HG03039 (cell line): ENCODE measurements around the gene ADNP2.

Experiments
- ATAC-seq: cut with Tn5 transposase; IDR thresholded peaks from one replicate; pipeline ENCODE4 v1.9.1; 2021; ENCODE audit warnings: mild to moderate bottlenecking, moderate library complexity; ENCODE audit not compliant: unreplicated experiment

ADNP2 gene

GRCh38 chr18:80108739-80109675 is at the start of gene ADNP2:
ADNP2 (plus strand) TSS chr18:80109262; CDS start chr18:80117543, 8,281 bp downstream.
- peak; percentile 67 for ATAC-seq

- no peak for ATAC-seq
Measured at GRCh38 chr18:80059945-80060344, 49.1 kb upstream of the ADNP2 start.

DNA sequence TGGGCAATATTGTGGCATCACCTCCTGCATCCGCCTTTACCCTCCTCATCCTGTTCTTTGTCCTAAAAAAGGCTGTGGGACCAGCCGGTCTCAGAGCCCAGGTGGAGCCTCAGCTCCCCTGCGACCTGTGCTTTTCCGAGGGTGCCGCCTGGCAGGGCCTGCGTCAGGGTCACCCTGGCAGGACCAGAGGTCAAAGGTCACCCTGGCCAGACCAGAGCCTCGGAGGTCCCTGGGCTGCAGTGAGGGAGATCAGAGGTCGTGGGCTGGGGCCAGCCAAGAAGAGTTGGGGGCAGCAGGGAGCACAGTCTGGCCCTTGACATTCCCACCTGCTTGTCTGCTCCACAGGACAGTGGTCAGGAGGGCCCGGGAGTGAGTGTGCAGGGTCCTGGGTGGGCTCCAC is 43.4 kb upstream of the ADNP2 start:
- ATAC-seq = no peak

DNA sequence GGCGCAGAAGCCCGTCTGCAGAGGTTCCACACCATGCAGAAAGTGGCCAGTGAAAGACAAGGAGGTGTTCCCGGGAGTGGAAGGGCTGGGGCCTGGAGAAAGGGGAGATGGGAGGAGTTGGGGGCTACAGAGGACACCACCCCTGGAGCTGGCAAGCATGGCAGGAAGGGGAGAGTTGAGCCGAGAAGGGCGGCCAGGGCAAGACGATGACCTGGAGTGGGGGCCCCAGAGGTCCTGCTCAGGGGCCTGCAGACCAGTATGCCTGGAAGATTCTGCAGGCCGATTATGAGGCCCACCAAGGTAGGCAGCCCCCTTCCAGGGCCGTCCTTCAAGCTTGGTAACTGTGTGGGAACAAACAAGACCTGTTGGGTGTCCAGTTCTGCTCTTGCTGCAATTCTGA is 41.7 kb upstream of the ADNP2 start:
- no peak for ATAC-seq

GRCh38 chr18:80067897-80068296 is 41.2 kb upstream of the ADNP2 start:
- no peak for ATAC-seq

GRCh38 chr18:80068571-80069272 is 40.3 kb upstream of the ADNP2 start:
- no peak for ATAC-seq

DNA sequence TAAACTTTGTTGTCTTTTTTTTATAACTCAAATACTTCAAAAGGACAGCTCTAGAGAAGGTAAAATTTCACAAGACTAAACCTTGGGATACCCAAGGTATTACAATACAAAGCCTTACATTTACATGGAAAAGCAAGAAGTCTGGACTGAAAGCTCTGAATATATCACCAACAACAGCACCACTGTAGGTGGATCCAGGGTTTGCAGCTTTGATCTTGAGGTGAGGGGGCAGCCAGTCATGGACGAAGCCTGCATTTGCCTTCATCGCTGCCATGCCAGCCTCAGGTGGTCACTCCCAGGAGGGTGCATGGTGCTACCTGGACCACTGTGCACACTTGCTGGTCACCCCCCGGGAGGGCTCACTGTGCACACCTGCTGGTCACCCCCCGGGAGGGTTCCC is 38.2 kb upstream of the ADNP2 start:
- no peak for ATAC-seq

DNA sequence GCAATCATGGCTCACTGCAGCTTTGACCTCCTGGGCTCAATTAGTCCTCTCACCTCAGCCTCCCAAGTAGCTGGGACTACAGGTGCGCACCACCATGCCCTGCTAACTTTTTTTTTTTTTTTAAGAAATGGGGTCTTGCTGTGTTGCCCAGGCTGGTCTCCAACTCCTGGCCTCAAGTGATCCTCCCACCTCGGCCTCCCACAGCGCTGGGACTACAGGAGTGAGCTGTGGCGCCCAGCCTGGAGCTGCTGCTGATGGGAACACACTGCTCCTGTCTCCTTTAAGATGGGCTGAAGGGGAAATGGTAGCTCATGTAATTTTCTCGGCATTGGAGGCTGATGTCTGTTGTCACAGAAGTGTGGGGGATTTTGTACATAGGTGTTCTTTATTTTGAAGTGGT is 34.9 kb upstream of the ADNP2 start:
- no peak for ATAC-seq

DNA sequence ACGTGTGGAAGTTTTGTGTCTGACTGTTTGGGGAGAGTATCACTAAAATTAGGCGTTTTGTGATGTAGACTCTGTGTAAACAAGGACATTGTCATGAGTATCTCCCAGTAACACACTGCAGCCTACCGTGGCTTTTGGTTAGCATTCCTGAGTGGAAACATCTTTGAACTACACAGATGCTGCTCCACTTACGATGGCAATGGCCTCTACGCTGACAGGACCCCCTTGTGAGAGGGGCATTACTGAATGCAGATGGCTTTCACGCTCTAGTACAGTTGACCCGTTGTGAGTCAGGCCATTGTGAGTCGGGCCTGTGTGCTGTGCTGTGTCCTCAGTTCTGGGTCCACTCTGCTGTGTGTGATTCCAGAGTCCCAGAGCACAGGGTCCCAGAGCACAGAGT is 34.4 kb upstream of the ADNP2 start:
- ATAC-seq = no peak

- ATAC-seq = no peak
Measured at GRCh38 chr18:80075940-80076339, 33.1 kb upstream of the ADNP2 start.

DNA sequence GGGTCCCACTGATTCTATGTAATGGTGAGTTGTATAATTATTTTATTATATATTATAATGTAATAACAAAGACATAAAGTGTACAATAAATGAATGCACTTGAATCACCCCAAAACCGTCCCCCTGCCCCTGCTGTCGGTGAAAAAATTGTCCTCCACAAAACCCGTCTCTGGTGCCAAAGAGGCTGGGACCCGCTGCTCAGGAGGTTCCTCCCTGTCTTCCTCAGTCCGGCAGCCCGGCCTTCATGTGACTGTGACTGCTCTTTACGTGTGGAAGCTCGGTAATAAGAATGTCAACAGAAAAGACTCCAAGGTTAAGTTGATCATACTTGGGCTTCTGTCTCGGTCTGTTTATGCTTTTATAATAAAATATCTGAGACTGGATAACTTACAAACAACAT is 32.7 kb upstream of the ADNP2 start:
- ATAC-seq = no peak

DNA sequence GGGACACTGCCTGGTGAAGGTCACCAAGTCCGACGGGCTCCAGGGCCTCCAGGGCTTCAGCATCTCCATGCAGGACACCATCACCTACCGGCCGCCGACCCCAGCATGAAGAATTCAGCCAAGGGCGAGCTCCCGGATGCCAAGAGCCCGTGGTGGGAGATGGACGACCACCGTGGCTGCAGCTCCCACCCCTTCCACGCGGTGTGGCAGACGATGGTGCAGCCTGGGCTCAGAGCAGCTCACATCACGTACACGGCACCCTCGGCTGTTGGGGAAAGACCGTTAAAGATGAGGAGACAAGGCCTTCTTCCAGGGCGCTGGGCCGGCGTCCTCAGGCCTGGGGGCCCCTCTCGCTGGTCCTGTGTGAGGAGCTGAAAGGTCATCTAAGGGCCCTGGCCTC is 31.2 kb upstream of the ADNP2 start:
- no peak for ATAC-seq

GRCh38 chr18:80086281-80086680 is 22.8 kb upstream of the ADNP2 start:
- ATAC-seq = no peak

- no peak for ATAC-seq
Measured at GRCh38 chr18:80088036-80088435, 21.0 kb upstream of the ADNP2 start.

DNA sequence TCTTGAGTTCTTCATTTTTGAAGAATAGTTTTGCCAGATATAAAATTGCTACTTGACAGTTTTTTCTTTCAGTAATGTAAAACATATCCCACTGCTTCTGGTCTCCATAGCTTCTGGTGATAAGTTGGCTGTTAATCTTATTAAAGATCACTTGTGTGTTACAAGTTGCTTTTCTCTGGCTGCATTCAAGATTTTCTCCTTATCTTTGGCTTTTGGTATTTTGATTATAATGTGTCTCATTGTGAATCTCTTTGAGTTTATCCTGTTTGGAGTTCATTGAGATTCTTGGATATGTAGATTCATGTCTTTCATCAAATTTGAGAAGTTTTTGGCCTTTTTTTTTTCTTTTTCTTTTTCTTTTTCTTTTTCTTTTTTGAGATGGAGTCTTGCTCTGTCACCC is 20.2 kb upstream of the ADNP2 start:
- ATAC-seq = no peak

DNA sequence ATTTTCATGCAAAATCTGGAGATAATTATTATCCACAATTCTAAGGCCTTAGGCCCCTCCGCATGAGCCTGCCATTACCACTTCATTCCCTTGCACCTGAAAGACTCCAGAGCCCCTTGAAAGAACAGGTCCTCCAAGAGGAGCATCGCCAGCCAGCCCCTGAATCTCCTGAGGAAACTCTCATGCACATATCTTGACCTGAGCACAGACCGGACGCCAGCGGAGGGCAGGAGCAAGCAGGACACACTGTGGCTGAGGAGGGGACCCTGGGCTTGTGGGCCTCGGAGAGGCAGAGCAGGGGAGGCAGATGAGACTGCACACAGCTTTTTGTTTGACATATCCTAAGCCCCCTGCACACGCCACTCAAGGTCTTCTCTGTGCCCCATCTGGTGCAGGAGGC is 13.6 kb upstream of the ADNP2 start:
- no peak for ATAC-seq

DNA sequence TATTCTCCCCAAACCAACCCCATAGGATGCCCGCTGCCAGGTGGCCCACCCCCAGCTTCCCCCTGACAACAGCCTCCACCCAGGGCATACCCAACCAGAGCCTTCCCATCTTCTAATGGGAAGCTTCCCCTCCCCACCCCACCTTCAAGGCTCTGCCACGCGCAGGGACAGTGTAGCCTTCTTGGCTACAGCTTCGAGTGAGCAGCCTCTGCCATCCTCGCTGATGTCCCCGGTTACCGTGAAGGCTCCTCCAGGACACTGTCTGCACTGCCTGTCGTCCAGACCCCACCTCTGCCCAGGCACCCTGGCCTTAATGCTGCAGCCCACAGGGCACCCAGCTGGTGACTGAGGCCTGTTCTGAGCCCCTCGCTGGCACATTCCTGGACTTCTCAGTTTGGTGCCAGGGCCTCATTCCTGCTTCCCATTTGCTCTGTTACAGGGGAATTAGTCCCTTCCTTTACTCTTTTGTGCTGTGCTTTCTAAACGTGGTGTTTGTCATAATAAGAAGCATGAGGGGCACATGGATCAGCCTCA is 13.0 kb upstream of the ADNP2 start:
- no peak for ATAC-seq

DNA sequence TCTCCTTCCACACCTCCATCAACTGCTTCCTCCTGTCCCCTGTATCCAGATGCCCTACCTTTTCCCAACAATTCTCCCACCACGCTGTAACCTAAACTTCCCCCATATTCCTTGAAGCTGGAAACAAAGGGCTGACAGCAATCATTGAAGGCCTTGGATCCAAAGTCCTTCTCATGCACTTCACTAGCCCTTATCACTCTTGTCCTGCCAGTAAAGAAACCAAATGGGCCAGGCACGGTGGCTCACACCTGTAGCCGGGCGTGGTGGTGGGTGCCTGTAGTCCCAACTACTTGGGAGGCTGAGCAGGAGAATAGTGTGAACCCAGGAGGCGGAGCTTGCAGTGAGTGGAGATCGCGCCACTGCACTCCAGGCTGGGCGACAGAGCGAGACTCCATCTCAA is 11.9 kb upstream of the ADNP2 start:
- ATAC-seq = no peak

GRCh38 chr18:80103231-80103630 is 5.8 kb upstream of the ADNP2 start:
- ATAC-seq = no peak

DNA sequence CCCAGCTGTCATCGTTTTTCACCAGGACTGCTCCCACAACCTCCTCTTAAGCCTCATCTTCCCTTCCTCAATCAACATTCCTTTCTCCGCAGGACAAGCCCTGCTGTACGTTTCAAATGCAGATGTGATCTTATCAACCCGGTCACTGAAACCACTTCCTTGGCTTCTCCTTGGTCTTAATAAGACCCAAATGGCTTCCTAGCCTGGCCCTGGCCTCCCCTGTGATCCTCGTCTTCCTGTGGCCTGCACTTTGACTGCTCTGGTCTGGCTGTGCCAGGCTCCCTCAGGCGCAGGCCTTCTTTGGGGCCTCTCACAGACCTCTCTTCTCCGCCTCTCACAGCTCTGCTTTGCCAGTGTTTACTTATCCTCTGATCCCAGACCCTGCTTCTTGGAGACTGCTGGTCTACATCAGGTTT is 4.7 kb upstream of the ADNP2 start:
- no peak for ATAC-seq

- ATAC-seq = no peak
Measured at GRCh38 chr18:80105369-80106167, 3.5 kb upstream of the ADNP2 start.
